ENCODE measurements around the gene SPPL2B.
A peak's percentile ranks its signal among the peaks of the same experiment; 100 is the strongest.
"Not testable (repeated sequence)": the region's sequence is repeated elsewhere in the genome, so short reads cannot be mapped to it uniquely, and the experiment has no call there.

SPPL2B gene

GRCh38 chr19:2328401-2329148 lies at the start of gene SPPL2B, which contains the start of gene LSM7:
SPPL2B (plus strand) TSS chr19:2328684; CDS start chr19:2328710, 26 bp downstream.
LSM7 (minus strand) TSS chr19:2328586; CDS start chr19:2328566, 20 bp downstream.
- peak; percentile 83 for DNase-seq (ENCODE audit: low read depth)

- no peak for DNase-seq (ENCODE audit: low read depth)
Observed at GRCh38 chr19:2280633-2281264, 47.7 kb upstream of the SPPL2B start.

- not testable (repeated sequence) for DNase-seq (ENCODE audit: low read depth)
Observed at GRCh38 chr19:2281265-2282061, 47.0 kb upstream of the SPPL2B start.

GRCh38 chr19:2282062-2282861 lies 46.2 kb upstream of the SPPL2B start, which contains the start of gene PEAK3:
PEAK3 (minus strand) TSS chr19:2282175; CDS start chr19:2280931, 1,244 bp downstream.
- no peak for DNase-seq (ENCODE audit: low read depth)

- DNase-seq (ENCODE audit: low read depth) = no peak
Observed at GRCh38 chr19:2282862-2283237, 45.6 kb upstream of the SPPL2B start.

- no peak for DNase-seq (ENCODE audit: low read depth)
Observed at GRCh38 chr19:2283835-2284507, 44.5 kb upstream of the SPPL2B start.

GRCh38 chr19:2286402-2287140 lies 41.9 kb upstream of the SPPL2B start:
- no peak for DNase-seq (ENCODE audit: low read depth)

- no peak for DNase-seq (ENCODE audit: low read depth)
Observed at GRCh38 chr19:2287585-2288337, 40.7 kb upstream of the SPPL2B start.

- DNase-seq (ENCODE audit: low read depth) = no peak
Observed at GRCh38 chr19:2288338-2288817, 40.1 kb upstream of the SPPL2B start.

- no peak for DNase-seq (ENCODE audit: low read depth)
Observed at GRCh38 chr19:2288818-2289713, 39.4 kb upstream of the SPPL2B start.

GRCh38 chr19:2289714-2290435 lies 38.6 kb upstream of the SPPL2B start:
- DNase-seq (ENCODE audit: low read depth) = no peak

GRCh38 chr19:2290441-2291184 lies 37.9 kb upstream of the SPPL2B start:
- no peak for DNase-seq (ENCODE audit: low read depth)

GRCh38 chr19:2291185-2291751 lies 37.2 kb upstream of the SPPL2B start:
- DNase-seq (ENCODE audit: low read depth) = no peak

GRCh38 chr19:2294687-2295335 lies 33.7 kb upstream of the SPPL2B start:
- DNase-seq (ENCODE audit: low read depth) = peak; percentile 90

GRCh38 chr19:2296141-2296540 lies 32.3 kb upstream of the SPPL2B start:
- DNase-seq (ENCODE audit: low read depth) = no peak

GRCh38 chr19:2300533-2300932 lies 28.0 kb upstream of the SPPL2B start:
- no peak for DNase-seq (ENCODE audit: low read depth)

Data from fibroblast of gingiva (primary cell).